HEK293 (cell line): ENCODE data around the gene MINDY1.

Experiments
- CTCF ChIA-PET: fragments of 350-600 bp; formaldehyde crosslinking; extraction: SDS; loops from one replicate; lab custom pipeline; 2021; ENCODE audit warnings: antibody characterized with exemption; lab: Yijun Ruan, JAX
- POLR2A ChIA-PET: fragments of 300-600 bp; formaldehyde crosslinking; extraction: SDS; loops from one replicate; lab custom pipeline; 2020; ENCODE audit warnings: antibody characterized with exemption, inconsistent platforms; lab: Yijun Ruan, JAX
- H3K27ac ChIP-seq: fragments of 200-500 bp; sonication (Bioruptor generic); 2 replicates; pipeline ENCODE4 v1.5.1; 2014; ENCODE audit warnings: low read depth, low read length, control low read depth, inconsistent platforms; ENCODE audit errors: extremely low read depth
- H3K36me3 ChIP-seq, 2 experiments: fragments of 200-500 bp in 1 of 2; sonication (Bioruptor generic) in 1 of 2; 1 replicate in 1 of 2; 2 replicates in 1 of 2; pipeline ENCODE4 v1.5.1; 2014 to 2017; ENCODE audit warnings: inconsistent platforms in 2 of 2, low read length in 2 of 2; ENCODE audit not compliant: control insufficient read depth in 2 of 2, insufficient read depth in 1 of 2
- H3K4me1 ChIP-seq: fragments of 200-500 bp; sonication (Bioruptor generic); 2 replicates; pipeline ENCODE4 v1.5.1; 2014; ENCODE audit warnings: mild to moderate bottlenecking, low read length, inconsistent platforms; ENCODE audit not compliant: control insufficient read depth, insufficient read depth
- H3K4me3 ChIP-seq: 2 replicates; pipeline ENCODE4 v1.5.1; 2011; ENCODE audit warnings: low read depth, mild to moderate bottlenecking, control low read depth, low read length, moderate library complexity
- H3K9me3 ChIP-seq: fragments of 200-500 bp; sonication (Bioruptor generic); 2 replicates; pipeline ENCODE4 v1.5.1; 2014; ENCODE audit warnings: low read depth, low read length, inconsistent platforms; ENCODE audit not compliant: control insufficient read depth, insufficient read depth
- EGR2 ChIP-seq: fragments of 450-650 bp; formaldehyde crosslinking; IDR thresholded peaks from 2 replicates; pipeline ENCODE4 v1.5.1; 2016; ENCODE audit warnings: low read depth, missing biosample characterization, missing genetic modification characterization
- GLIS1 ChIP-seq: fragments of 450-650 bp; formaldehyde crosslinking; IDR thresholded peaks from 2 replicates; pipeline ENCODE4 v1.5.1; 2016; ENCODE audit warnings: missing biosample characterization, missing genetic modification characterization
- GLIS2 ChIP-seq: fragments of 450-650 bp; formaldehyde crosslinking; IDR thresholded peaks from 2 replicates; pipeline ENCODE4 v1.5.1; 2016; ENCODE audit warnings: missing biosample characterization, missing genetic modification characterization
- MZF1 ChIP-seq: fragments of 450-650 bp; formaldehyde crosslinking; IDR thresholded peaks from 2 replicates; pipeline ENCODE4 v1.5.1; 2017; ENCODE audit warnings: missing biosample characterization, missing genetic modification characterization, borderline replicate concordance
- PRDM10 ChIP-seq: fragments of 450-650 bp; formaldehyde crosslinking; IDR thresholded peaks from 2 replicates; pipeline ENCODE4 v1.5.1; 2016; ENCODE audit warnings: missing biosample characterization, missing genetic modification characterization
- SP2 ChIP-seq: fragments of 450-650 bp; formaldehyde crosslinking; IDR thresholded peaks from 2 replicates; pipeline ENCODE4 v1.5.1; 2016; ENCODE audit warnings: missing biosample characterization, missing genetic modification characterization
- TCF7L2 ChIP-seq: IDR thresholded peaks from 2 replicates; pipeline ENCODE4 v1.6.1; 2011; ENCODE audit warnings: low read depth, mild to moderate bottlenecking, inconsistent platforms, low read length, moderate library complexity, borderline replicate concordance
- ZBTB20 ChIP-seq: fragments of 450-650 bp; formaldehyde crosslinking; IDR thresholded peaks from 2 replicates; pipeline ENCODE4 v1.5.1; 2016; ENCODE audit warnings: missing biosample characterization, missing genetic modification characterization
- ZBTB48 ChIP-seq: fragments of 450-650 bp; formaldehyde crosslinking; IDR thresholded peaks from 2 replicates; pipeline ENCODE4 v1.5.1; 2016; ENCODE audit warnings: missing biosample characterization, missing genetic modification characterization
- ZBTB7A ChIP-seq: fragments of 450-650 bp; formaldehyde crosslinking; IDR thresholded peaks from 2 replicates; pipeline ENCODE4 v1.5.1; 2016; ENCODE audit warnings: low read depth, missing biosample characterization, missing genetic modification characterization
- ZFP37 ChIP-seq: fragments of 450-650 bp; formaldehyde crosslinking; IDR thresholded peaks from 2 replicates; pipeline ENCODE4 v1.5.1; 2016; ENCODE audit warnings: missing biosample characterization, missing genetic modification characterization
- ZNF114 ChIP-seq: fragments of 450-650 bp; formaldehyde crosslinking; IDR thresholded peaks from 2 replicates; pipeline ENCODE4 v1.5.0; 2017; ENCODE audit warnings: missing biosample characterization, missing genetic modification characterization
- ZNF155 ChIP-seq: fragments of 450-650 bp; formaldehyde crosslinking; IDR thresholded peaks from 2 replicates; pipeline ENCODE4 v1.5.1; 2016; ENCODE audit warnings: missing biosample characterization, missing genetic modification characterization
- ZNF223 ChIP-seq: fragments of 450-650 bp; formaldehyde crosslinking; IDR thresholded peaks from 2 replicates; pipeline ENCODE4 v1.5.1; 2016; ENCODE audit warnings: missing biosample characterization, missing genetic modification characterization
- ZNF23 ChIP-seq: fragments of 450-650 bp; formaldehyde crosslinking; IDR thresholded peaks from 2 replicates; pipeline ENCODE4 v1.5.1; 2016; ENCODE audit warnings: missing biosample characterization, missing genetic modification characterization, borderline replicate concordance
- ZNF280D ChIP-seq: fragments of 450-650 bp; formaldehyde crosslinking; IDR thresholded peaks from 2 replicates; pipeline ENCODE4 v1.5.1; 2016; ENCODE audit warnings: missing biosample characterization, missing genetic modification characterization
- ZNF510 ChIP-seq: fragments of 450-650 bp; formaldehyde crosslinking; IDR thresholded peaks from 2 replicates; pipeline ENCODE4 v1.5.1; 2018; ENCODE audit warnings: mild to moderate bottlenecking, missing genetic modification characterization, missing biosample characterization; ENCODE audit not compliant: insufficient replicate concordance
- ZNF521 ChIP-seq: fragments of 450-650 bp; formaldehyde crosslinking; IDR thresholded peaks from 2 replicates; pipeline ENCODE4 v1.5.1; 2017; ENCODE audit warnings: missing biosample characterization, mild to moderate bottlenecking, missing genetic modification characterization
- ZNF580 ChIP-seq: fragments of 450-650 bp; formaldehyde crosslinking; IDR thresholded peaks from 2 replicates; pipeline ENCODE4 v1.5.1; 2016; ENCODE audit warnings: missing biosample characterization, missing genetic modification characterization
- ZNF701 ChIP-seq: fragments of 450-650 bp; formaldehyde crosslinking; IDR thresholded peaks from 2 replicates; pipeline ENCODE4 v1.5.1; 2016; ENCODE audit warnings: missing biosample characterization, missing genetic modification characterization
- ZSCAN16 ChIP-seq: fragments of 450-650 bp; formaldehyde crosslinking; IDR thresholded peaks from 2 replicates; pipeline ENCODE4 v1.5.1; 2016; ENCODE audit warnings: missing biosample characterization, missing genetic modification characterization
- ZXDB ChIP-seq: fragments of 450-650 bp; formaldehyde crosslinking; IDR thresholded peaks from 2 replicates; pipeline ENCODE4 v1.5.1; 2016; ENCODE audit warnings: missing biosample characterization, missing genetic modification characterization
- TF ChIP-seq, protein P1 (sequence below): fragments of 450-650 bp; formaldehyde crosslinking; IDR thresholded peaks from 2 replicates; pipeline ENCODE4; 2016; ENCODE audit warnings: missing biosample characterization, missing genetic modification characterization
- TF ChIP-seq, protein P2 (sequence below): fragments of 450-650 bp; formaldehyde crosslinking; IDR thresholded peaks from 2 replicates; pipeline ENCODE4 v1.5.1; 2016; ENCODE audit warnings: missing biosample characterization, missing genetic modification characterization

The MINDY1 gene

GRCh38 chr1:151006327-151007052 lies at the start of gene MINDY1:
Gene MINDY1 (minus strand): TSS chr1:151006902. CDS start chr1:151002617, 4,285 bp downstream.
- ChIA-PET POLR2A (interaction anchor here (1.0 to 3.0 kb wide), 11 partner anchors 11 to 428 kb away, joined by 3 to 17 read pairs (median 5); partner anchors contain the start of genes C1orf56, CDC42SE1, CERS2 and ENSA), CTCF (interaction anchor here (0.5 to 3.9 kb wide), 17 partner anchors 10 to 529 kb away, joined by 3 to 73 read pairs (median 4); partner anchors contain the start of genes ANXA9 and MLLT11)
- H3K4me1 ChIP-seq, result 0 out of 2 replicates have a peak, but pooled peaks cover 3% of the 10 kb centered on the region
- H3K27ac ChIP-seq, result peak within 1 kb of the TSS; percentile 58
- H3K4me3 ChIP-seq, result peak within 1 kb of the TSS; percentile 53
- H3K36me3 ChIP-seq, result peaks cover 0 to 12% of the 10 kb centered on the region in 2 experiments; a peak in 1 of 3 replicates
- H3K9me3 ChIP-seq, result no peaks in the 10 kb centered on the region
- TF ChIP-seq ZNF280D (tag by site-specific recombination) (no peak), ZNF23 (tag by site-specific recombination) (no peak), EGR2 (no peak), PRDM10 (tag by site-specific recombination) (peak; percentile 21), ZSCAN16 (no peak), ZBTB7A (tag by site-specific recombination) (no peak), ZNF521 (tag by site-specific recombination) (no peak), ZNF114 (tag by site-specific recombination) (no peak), GLIS2 (tag by site-specific recombination) (0 out of 2 replicates have a peak, but pooled peaks have one; percentile 16), ZFP37 (tag by site-specific recombination) (no peak), ZNF701 (tag by site-specific recombination) (no peak), ZXDB (tag by site-specific recombination) (peak; percentile 18), ZBTB48 (tag by site-specific recombination) (peak; percentile 48; the same call in 1 of the 2 replicates), ZNF510 (no peak), SP2 (tag by site-specific recombination) (no peak), ZNF155 (no peak), ZBTB20 (tag by site-specific recombination) (peak; percentile 53; the same call in 1 of the 2 replicates), GLIS1 (tag by site-specific recombination) (no peak), MZF1 (peak; percentile 88; the same call in 1 of the 2 replicates), ZNF223 (tag by site-specific recombination) (0 out of 2 replicates have a peak, but pooled peaks have one; percentile 23), ZNF580 (tag by site-specific recombination) (no peak), TCF7L2 (no peak)
- TF ChIP-seq, protein P1, sequence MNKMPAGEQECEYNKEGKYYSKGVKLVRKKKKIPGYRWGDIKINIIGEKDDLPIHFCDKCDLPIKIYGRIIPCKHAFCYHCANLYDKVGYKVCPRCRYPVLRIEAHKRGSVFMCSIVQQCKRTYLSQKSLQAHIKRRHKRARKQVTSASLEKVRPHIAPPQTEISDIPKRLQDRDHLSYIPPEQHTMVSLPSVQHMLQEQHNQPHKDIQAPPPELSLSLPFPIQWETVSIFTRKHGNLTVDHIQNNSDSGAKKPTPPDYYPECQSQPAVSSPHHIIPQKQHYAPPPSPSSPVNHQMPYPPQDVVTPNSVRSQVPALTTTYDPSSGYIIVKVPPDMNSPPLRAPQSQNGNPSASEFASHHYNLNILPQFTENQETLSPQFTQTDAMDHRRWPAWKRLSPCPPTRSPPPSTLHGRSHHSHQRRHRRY, result no peak
- TF ChIP-seq, protein P2, sequence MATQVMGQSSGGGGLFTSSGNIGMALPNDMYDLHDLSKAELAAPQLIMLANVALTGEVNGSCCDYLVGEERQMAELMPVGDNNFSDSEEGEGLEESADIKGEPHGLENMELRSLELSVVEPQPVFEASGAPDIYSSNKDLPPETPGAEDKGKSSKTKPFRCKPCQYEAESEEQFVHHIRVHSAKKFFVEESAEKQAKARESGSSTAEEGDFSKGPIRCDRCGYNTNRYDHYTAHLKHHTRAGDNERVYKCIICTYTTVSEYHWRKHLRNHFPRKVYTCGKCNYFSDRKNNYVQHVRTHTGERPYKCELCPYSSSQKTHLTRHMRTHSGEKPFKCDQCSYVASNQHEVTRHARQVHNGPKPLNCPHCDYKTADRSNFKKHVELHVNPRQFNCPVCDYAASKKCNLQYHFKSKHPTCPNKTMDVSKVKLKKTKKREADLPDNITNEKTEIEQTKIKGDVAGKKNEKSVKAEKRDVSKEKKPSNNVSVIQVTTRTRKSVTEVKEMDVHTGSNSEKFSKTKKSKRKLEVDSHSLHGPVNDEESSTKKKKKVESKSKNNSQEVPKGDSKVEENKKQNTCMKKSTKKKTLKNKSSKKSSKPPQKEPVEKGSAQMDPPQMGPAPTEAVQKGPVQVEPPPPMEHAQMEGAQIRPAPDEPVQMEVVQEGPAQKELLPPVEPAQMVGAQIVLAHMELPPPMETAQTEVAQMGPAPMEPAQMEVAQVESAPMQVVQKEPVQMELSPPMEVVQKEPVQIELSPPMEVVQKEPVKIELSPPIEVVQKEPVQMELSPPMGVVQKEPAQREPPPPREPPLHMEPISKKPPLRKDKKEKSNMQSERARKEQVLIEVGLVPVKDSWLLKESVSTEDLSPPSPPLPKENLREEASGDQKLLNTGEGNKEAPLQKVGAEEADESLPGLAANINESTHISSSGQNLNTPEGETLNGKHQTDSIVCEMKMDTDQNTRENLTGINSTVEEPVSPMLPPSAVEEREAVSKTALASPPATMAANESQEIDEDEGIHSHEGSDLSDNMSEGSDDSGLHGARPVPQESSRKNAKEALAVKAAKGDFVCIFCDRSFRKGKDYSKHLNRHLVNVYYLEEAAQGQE (tag by site-specific recombination), result peak; percentile 78
